Sigmoid colon (tissue), 4 donors: ENCODE results near the gene TGFB3.

Experiments
- EP300 ChIP-seq, 4 donors: sonication (generic); formaldehyde crosslinking; IDR thresholded peaks; one replicate each; pipeline ENCODE4 v1.6.1; 2017; ENCODE audit warnings: antibody characterized with exemption in 4 of 4
- POLR2AphosphoS5 ChIP-seq, 4 donors: sonication (generic); formaldehyde crosslinking; IDR thresholded peaks; one replicate each; pipeline ENCODE4 v1.6.1; 2017; ENCODE audit warnings: antibody characterized with exemption in 4 of 4
- TF ChIP-seq, protein P1 (sequence below), 4 experiments: fragments of 450-650 bp in 3 of 4; fragments of 200-600 bp in 1 of 4; IDR thresholded peaks; one replicate each; pipeline ENCODE4 v1.5.1; 2016 to 2019; ENCODE audit warnings: antibody characterized with exemption in 4 of 4, mild to moderate bottlenecking in 3 of 4, moderate library complexity in 2 of 4

DNA sequence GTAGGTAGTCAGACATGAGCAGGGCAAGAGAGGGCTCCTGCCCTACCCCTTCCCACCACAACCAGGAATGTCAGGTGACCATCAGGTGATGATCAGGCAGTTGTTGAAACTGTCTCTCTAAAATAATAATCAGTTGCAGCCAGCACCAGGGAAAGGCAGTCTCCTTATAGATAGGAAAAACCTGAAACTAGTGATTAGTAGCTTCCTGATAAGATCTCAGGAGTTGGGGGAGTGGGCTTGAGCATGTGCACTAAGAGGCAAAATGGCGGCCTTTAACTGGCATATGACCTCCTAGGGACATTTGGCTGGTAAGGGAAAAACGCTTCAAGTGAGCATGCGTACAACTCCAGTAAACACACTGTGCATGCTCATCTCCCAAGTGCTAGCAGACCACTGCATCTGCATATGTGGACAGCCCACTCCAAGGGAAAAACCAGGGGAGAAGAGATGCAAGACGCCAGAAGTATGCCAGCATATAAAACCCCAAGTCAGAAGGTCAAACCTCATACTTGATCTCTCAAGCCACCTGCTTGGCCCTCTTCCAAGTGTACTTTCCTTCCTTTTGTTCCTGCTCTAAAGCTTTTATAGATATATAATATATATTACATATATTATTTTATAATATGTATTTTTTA is 37.1 kb downstream of the TGFB3 start:
- TF ChIP-seq, protein P1, sequence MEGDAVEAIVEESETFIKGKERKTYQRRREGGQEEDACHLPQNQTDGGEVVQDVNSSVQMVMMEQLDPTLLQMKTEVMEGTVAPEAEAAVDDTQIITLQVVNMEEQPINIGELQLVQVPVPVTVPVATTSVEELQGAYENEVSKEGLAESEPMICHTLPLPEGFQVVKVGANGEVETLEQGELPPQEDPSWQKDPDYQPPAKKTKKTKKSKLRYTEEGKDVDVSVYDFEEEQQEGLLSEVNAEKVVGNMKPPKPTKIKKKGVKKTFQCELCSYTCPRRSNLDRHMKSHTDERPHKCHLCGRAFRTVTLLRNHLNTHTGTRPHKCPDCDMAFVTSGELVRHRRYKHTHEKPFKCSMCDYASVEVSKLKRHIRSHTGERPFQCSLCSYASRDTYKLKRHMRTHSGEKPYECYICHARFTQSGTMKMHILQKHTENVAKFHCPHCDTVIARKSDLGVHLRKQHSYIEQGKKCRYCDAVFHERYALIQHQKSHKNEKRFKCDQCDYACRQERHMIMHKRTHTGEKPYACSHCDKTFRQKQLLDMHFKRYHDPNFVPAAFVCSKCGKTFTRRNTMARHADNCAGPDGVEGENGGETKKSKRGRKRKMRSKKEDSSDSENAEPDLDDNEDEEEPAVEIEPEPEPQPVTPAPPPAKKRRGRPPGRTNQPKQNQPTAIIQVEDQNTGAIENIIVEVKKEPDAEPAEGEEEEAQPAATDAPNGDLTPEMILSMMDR (IDR thresholded peaks at IDR 0.05) = no peak
- no peak for TF ChIP-seq EP300 (IDR thresholded peaks at IDR 0.05)
- TF ChIP-seq POLR2AphosphoS5 (IDR thresholded peaks at IDR 0.05) = no peak
